Ascending aorta (tissue), 2 donors: Measurements from ENCODE around the gene EML6. TPM values are rescaled to one million over a fixed set of nuclear protein-coding genes. Genes with fewer than 3 reads are reported as not detected.

Experiments
- DNase-seq, 2 donors: peaks; one replicate each; pipeline ENCODE4 v3.0.0-alpha.2; 2019; ENCODE audit warnings: low spot score in 2 of 2
- H3K27ac ChIP-seq, 2 donors: fragments of 200-600 bp; sonication (generic); one replicate each; pipeline ENCODE4 v1.5.1; 2016 to 2017; ENCODE audit warnings: mild to moderate bottlenecking in 1 of 2
- H3K27me3 ChIP-seq: fragments of 200-600 bp; sonication (generic); one replicate; pipeline ENCODE4 v1.5.1; 2017
- H3K36me3 ChIP-seq, 2 donors: fragments of 200-600 bp; sonication (generic); one replicate each; pipeline ENCODE4 v1.5.1; 2016
- H3K4me1 ChIP-seq, 2 donors: fragments of 200-600 bp; sonication (generic); one replicate each; pipeline ENCODE4 v1.5.1; 2016 to 2017; ENCODE audit warnings: mild to moderate bottlenecking in 1 of 2
- H3K4me3 ChIP-seq, 2 donors: fragments of 200-600 bp; sonication (generic); one replicate each; pipeline ENCODE4 v1.5.1; 2016 to 2017; ENCODE audit warnings: mild to moderate bottlenecking in 1 of 2
- H3K9me3 ChIP-seq, 2 donors: fragments of 200-600 bp; sonication (generic); one replicate each; pipeline ENCODE4 v1.5.1; 2016
- intact Hi-C: fragments of 100-400 bp; cut with DNase I; formaldehyde crosslinking; loops from one replicate; pipeline ENCODE4 v1.15.1; 2023
- total RNA-seq: library from RNA; depleted of rRNA; stranded (reverse); fragments of >200 nt; gene quantifications from one replicate; pipeline ENCODE4 v1.1.0, GENCODE V29; 2016
- TF ChIP-seq, protein P1 (sequence below), 3 experiments: fragments of 200-600 bp in 2 of 3; fragments of 450-650 bp in 1 of 3; sonication (generic) in 2 of 3; IDR thresholded peaks; one replicate each; pipeline ENCODE4 v1.5.1; 2016 to 2019; ENCODE audit warnings: antibody characterized with exemption in 3 of 3, mild to moderate bottlenecking in 1 of 3, moderate library complexity in 1 of 3

Gene EML6
- total RNA-seq, 1 donor from 2014 or later: not detected

DNA sequence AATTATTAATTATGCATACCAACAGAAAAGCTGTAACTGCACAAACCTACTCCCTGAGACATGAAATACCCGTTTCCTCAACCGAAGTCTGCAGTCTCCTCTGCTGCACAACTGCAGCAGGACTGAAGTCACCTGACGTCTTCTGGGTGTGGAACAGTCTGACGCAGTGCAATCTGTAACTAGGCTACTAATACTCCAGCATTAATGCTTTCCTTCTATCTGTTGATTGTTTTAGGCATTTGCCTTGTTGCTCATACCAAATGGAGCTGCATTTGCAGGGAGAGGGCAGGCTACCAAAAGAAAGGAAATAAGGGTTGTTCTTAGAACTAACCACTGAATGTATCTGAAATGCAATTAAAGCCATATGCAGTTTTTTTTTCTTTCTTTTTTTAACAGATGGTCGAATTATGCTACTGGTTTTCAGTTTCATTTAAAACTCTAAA lies 286.7 kb downstream of the EML6 start:
- DNase-seq: peak in 1 of 2 donors; percentile 35
- H3K4me1 ChIP-seq: peaks cover 2 to 78% of the 10 kb centered on the region in 2 donors
- peak overlapping the region; percentile 30 to 36 for H3K4me3 ChIP-seq
- no peaks in the 10 kb centered on the region for H3K36me3 ChIP-seq
- TF ChIP-seq, protein P1, sequence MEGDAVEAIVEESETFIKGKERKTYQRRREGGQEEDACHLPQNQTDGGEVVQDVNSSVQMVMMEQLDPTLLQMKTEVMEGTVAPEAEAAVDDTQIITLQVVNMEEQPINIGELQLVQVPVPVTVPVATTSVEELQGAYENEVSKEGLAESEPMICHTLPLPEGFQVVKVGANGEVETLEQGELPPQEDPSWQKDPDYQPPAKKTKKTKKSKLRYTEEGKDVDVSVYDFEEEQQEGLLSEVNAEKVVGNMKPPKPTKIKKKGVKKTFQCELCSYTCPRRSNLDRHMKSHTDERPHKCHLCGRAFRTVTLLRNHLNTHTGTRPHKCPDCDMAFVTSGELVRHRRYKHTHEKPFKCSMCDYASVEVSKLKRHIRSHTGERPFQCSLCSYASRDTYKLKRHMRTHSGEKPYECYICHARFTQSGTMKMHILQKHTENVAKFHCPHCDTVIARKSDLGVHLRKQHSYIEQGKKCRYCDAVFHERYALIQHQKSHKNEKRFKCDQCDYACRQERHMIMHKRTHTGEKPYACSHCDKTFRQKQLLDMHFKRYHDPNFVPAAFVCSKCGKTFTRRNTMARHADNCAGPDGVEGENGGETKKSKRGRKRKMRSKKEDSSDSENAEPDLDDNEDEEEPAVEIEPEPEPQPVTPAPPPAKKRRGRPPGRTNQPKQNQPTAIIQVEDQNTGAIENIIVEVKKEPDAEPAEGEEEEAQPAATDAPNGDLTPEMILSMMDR (IDR thresholded peaks at IDR 0.05): no peak
- H3K27me3 ChIP-seq: no peaks in the 10 kb centered on the region
- peak overlapping the region in 1 of 2 donors; percentile 37 for H3K27ac ChIP-seq
- no peaks in the 10 kb centered on the region for H3K9me3 ChIP-seq
- intact Hi-C loops: loop anchor here (10.0 kb wide), 1 partner anchor 105 kb away; no protein-coding TSS in a partner anchor

DNA sequence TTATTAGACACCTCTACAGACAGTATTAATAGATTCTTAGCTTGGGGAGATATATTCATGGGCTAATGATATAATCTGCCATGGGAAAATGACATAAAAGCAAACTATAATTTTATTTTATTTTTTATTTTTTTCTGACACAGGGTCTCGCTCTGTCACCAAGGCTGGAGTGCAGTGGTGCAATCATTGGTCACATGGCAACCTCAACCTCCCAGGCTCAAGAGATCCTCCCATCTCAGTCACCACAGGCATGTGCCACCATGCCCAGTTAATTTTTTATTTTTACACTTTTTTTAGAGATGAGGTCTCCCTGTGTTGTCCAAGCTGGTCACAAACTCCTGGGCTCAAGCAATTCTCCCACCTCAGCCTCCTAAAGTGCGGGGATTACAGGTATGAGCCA lies 287.5 kb downstream of the EML6 start:
- Histone ChIP-seq H3K27ac (peak overlapping the region in 1 of 2 donors; percentile 37), H3K36me3 (no peaks in the 10 kb centered on the region), H3K4me3 (peak overlapping the region in 1 of 2 donors; percentile 30), H3K27me3 (no peaks in the 10 kb centered on the region), H3K9me3 (no peaks in the 10 kb centered on the region), H3K4me1 (peaks cover 2 to 76% of the 10 kb centered on the region in 2 donors)
- intact Hi-C loops: loop anchor here (10.0 kb wide), 1 partner anchor 106 kb away; no protein-coding TSS in a partner anchor
- TF ChIP-seq, protein P1 (IDR thresholded peaks at IDR 0.05): no peak
- DNase-seq: no peak

DNA sequence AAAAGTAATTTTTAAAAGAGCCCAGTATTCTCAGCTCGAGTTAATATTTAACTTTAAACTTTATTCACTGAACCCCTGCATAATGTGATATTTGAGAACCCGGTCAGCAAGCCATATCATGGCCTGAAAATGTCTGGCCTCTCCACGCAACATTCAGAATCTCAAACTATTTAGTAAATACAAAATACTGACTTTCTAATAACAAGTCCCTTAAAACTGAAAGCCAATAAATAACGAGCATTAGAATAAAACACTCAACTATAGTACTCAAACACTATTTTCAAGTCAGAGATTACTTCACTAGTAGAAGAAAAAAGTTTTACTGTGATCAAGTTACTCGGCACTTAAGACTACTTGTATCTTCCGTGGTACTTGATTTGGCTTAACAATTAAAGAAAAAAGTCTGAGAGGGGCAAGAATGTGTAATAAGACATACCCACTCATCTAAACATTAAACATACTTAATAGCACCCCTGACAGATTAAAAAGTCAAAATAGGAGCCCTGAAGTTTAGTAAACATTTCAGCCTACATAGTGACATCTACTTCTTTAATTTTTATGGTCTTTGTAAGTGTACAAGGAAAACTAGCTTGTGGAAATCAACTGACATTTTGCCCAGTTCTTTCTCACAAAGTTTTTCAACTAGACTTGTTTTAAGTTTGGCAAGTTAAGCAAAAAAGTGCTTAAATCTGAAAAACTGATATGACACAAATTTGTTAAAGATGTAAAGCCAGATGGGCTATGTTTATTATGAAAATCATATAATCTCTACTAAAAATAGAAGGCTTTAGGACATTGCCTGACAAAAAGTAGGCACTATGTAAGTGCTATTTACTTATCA lies 288.6 kb downstream of the EML6 start:
- no peak for DNase-seq
- TF ChIP-seq, protein P1 (IDR thresholded peaks at IDR 0.05): no peak
- H3K4me1 ChIP-seq: peaks cover 2 to 64% of the 10 kb centered on the region in 2 donors

DNA sequence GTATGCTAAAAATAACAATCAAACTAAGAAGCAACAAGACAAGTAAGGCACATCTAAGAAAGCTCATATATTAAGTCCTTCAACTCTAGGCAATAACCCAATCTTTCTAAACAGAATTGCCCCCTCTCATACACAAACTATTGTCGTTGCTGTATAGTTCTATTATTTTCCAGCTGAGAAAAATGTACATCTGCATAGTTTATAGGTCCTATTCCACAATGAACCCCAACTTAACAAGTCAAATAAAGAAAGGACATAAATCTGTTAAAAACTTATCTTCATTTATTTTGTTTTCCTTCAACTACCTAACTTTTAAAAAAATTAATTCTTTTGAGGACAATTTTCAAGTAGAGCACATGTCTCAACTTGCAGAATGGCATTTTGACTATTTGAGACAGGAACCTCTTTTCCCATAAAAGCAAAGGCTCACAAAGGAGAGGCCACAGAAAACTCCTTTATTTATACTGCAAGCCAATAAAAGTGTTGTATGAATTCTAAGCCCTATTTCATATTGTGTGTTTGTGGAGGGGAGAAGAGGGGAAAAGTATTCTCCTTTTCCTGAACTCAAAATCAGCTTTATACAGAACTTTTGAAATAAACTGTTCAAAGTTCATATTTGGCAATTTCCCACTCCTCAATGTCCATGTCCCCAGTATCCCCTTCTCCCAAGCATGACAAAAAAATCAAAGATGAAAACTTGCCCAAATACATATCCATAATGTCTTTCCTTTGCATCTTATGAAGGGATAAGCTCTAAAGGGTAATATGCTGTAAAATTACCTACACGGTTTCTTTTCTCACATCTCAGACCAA lies 289.4 kb downstream of the EML6 start:
- intact Hi-C loops: loop anchor here (10.0 kb wide), 1 partner anchor 108 kb away; no protein-coding TSS in a partner anchor
- H3K4me1 ChIP-seq: peaks cover 2 to 57% of the 10 kb centered on the region in 2 donors
- TF ChIP-seq, protein P1 (IDR thresholded peaks at IDR 0.05): no peak

More for the DNA sequence above, 288.6 kb downstream of the EML6 start:
- no peaks in the 10 kb centered on the region for H3K36me3 ChIP-seq
- intact Hi-C loops: loop anchor here (10.0 kb wide), 1 partner anchor 107 kb away; no protein-coding TSS in a partner anchor
- no peaks in the 10 kb centered on the region for H3K27me3 ChIP-seq
- H3K27ac ChIP-seq: peak overlapping the region; percentile 4 to 58
- H3K4me3 ChIP-seq: no peak overlapping the region
- H3K9me3 ChIP-seq: no peaks in the 10 kb centered on the region

DNA sequence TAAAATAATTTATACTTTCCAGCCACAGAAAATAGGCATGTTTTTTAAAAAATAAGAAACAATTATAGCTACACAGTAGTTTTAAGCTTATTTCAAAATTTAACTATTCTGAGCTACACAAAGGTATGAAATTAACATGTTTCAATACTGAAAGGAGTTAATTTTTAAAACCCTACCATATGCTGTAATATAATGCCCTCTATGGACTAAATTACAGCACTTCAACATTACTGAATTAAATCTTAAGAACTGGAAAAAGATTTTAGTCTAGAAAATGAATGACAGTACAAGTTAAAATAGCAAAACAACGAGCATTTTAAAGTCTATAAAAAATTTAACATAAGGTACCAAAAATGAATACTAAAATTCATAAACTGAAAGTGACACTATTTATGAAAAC lies 290.5 kb downstream of the EML6 start:
- no peak overlapping the region for H3K27ac ChIP-seq
- TF ChIP-seq, protein P1 (IDR thresholded peaks at IDR 0.05): peak in 1 of 3 experiments; percentile 29
- H3K4me3 ChIP-seq: no peak overlapping the region
- no peaks in the 10 kb centered on the region for H3K27me3 ChIP-seq
- H3K36me3 ChIP-seq: no peaks in the 10 kb centered on the region
- no peak for DNase-seq
- peaks cover 2 to 46% of the 10 kb centered on the region in 2 donors for H3K4me1 ChIP-seq
- no peaks in the 10 kb centered on the region for H3K9me3 ChIP-seq
- intact Hi-C loops: loop anchor here (2.0 to 10.0 kb wide), 2 partner anchors 35 to 109 kb away; no protein-coding TSS in a partner anchor

More for the DNA sequence above, 289.4 kb downstream of the EML6 start:
- H3K27me3 ChIP-seq: no peaks in the 10 kb centered on the region
- no peaks in the 10 kb centered on the region for H3K9me3 ChIP-seq
- peak overlapping the region; percentile 4 to 58 for H3K27ac ChIP-seq
- no peaks in the 10 kb centered on the region for H3K36me3 ChIP-seq
- DNase-seq: no peak
- H3K4me3 ChIP-seq: no peak overlapping the region
